Endodermal cell (in vitro differentiated cells): ENCODE measurements around the gene DPM1. TPM values are rescaled to one million over a fixed set of nuclear protein-coding genes. Genes with fewer than 3 reads are reported as not detected.

ENCODE experiments used
- DNase-seq: peaks from one replicate; pipeline ENCODE4 v3.0.0-alpha.2; 2017
- H3K27ac ChIP-seq: 2 replicates; pipeline ENCODE4 v1.5.1; 2013; ENCODE audit warnings: mild to moderate bottlenecking, low read depth, low read length, moderate library complexity
- H3K27me3 ChIP-seq: 2 replicates; pipeline ENCODE4 v1.6.1; 2013; ENCODE audit warnings: mild to moderate bottlenecking, low read length, moderate library complexity; ENCODE audit not compliant: insufficient read depth, control insufficient read depth, poor library complexity, severe bottlenecking
- H3K36me3 ChIP-seq: 2 replicates; pipeline ENCODE4 v1.7.0; 2013; ENCODE audit warnings: mild to moderate bottlenecking, low read length, moderate library complexity; ENCODE audit not compliant: control insufficient read depth, insufficient read depth
- H3K4me1 ChIP-seq: one replicate; pipeline ENCODE4 v1.7.0; 2013; ENCODE audit warnings: low read length; ENCODE audit not compliant: control insufficient read depth, insufficient read depth
- H3K4me3 ChIP-seq: 2 replicates; pipeline ENCODE4 v1.5.1; 2013; ENCODE audit warnings: mild to moderate bottlenecking, low read length, moderate library complexity
- H3K9ac ChIP-seq: 2 replicates; pipeline ENCODE4 v1.6.1; 2013; ENCODE audit warnings: mild to moderate bottlenecking, low read length, moderate library complexity; ENCODE audit not compliant: poor library complexity, severe bottlenecking; ENCODE audit errors: extremely low read depth
- H3K9me3 ChIP-seq: 2 replicates; pipeline ENCODE4 v1.6.1; 2013; ENCODE audit warnings: mild to moderate bottlenecking, low read length, moderate library complexity; ENCODE audit not compliant: control insufficient read depth
- H3K27ac Mint-ChIP-seq: 2 replicates; pipeline ENCODE4 v1.8.0; 2020; ENCODE audit warnings: mixed read lengths
- H3K27me3 Mint-ChIP-seq: 2 replicates; pipeline ENCODE4 v1.8.0; 2021; ENCODE audit warnings: mild to moderate bottlenecking, mixed read lengths; ENCODE audit not compliant: insufficient read depth
- H3K36me3 Mint-ChIP-seq: 2 replicates; pipeline ENCODE4 v1.8.0; 2020; ENCODE audit warnings: low read depth, mixed read lengths
- H3K4me1 Mint-ChIP-seq: 2 replicates; pipeline ENCODE4 v1.8.0; 2020; ENCODE audit warnings: mixed read lengths
- H3K4me3 Mint-ChIP-seq: 2 replicates; pipeline ENCODE4 v1.8.0; 2020; ENCODE audit warnings: mild to moderate bottlenecking, moderate library complexity, mixed read lengths
- H3K9me3 Mint-ChIP-seq: 2 replicates; pipeline ENCODE4 v1.8.0; 2020; ENCODE audit warnings: mild to moderate bottlenecking, mixed read lengths
- WGBS, 2 experiments: methylation state at CpG; one replicate each; pipeline versions ENCODE4 v1.1.5 to v1.1.7; 2013; ENCODE audit warnings: missing lambda C conversion rate in 2 of 2, mixed read lengths in 1 of 2; ENCODE audit not compliant: insufficient coverage in 1 of 2, insufficient read length in 1 of 2; 5-methylcytosine and 5-hydroxymethylcytosine counted together
- total RNA-seq, 2 donors: library from RNA; stranded (reverse); fragmentation: NEBNext Ultra II Directional in 1 of 2; extraction: Animal tissue kit (Norgen Biotek cat#: 25700) in 1 of 2; gene quantifications; 2 replicates in 1 of 2; 3 replicates in 1 of 2; pipeline ENCODE4 v1.2.1, GENCODE V29; 2021
- TF ChIP-seq, protein P1 (sequence below): fragments of 200-600 bp; sonication (generic); conservative IDR thresholded peaks from 2 replicates; pipeline ENCODE4 v1.5.0; 2021; ENCODE audit warnings: antibody characterized with exemption, mild to moderate bottlenecking

DPM1 gene
- total RNA-seq, 2 donors from 2014 or later, result 54.9 to 58.8 TPM

DNA sequence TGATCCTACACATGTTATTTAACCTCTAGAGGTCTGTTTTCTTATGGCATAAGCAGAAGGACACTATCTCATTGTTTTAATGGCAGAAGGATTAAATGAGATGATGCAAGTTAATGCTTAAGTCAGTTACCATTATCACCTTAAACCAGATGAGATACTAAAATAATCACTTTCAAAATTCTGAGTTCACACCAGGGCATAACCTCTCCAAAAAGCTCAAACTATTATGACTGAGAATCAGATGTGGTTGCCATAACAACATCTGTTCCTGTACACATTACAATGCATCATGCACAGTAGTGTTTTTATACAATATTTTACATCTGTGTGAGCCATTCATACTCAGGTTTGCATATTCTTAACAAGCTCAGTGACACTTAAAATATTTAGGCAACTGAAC lies 37.3 kb downstream of the DPM1 start:
- Mint-ChIP-seq H3K4me1 (peaks cover 50% of the 10 kb centered on the region), H3K27ac (no peak overlapping the region), H3K36me3 (peaks cover 35% of the 10 kb centered on the region), H3K4me3 (no peak overlapping the region), H3K27me3 (no peaks in the 10 kb centered on the region), H3K9me3 (no peaks in the 10 kb centered on the region)
- Histone ChIP-seq H3K9ac (no peak overlapping the region), H3K27me3 (no peaks in the 10 kb centered on the region), H3K4me3 (no peak overlapping the region), H3K9me3 (no peaks in the 10 kb centered on the region), H3K4me1 (peaks cover 7% of the 10 kb centered on the region), H3K27ac (peak overlapping the region; percentile 9), H3K36me3 (peaks cover 88% of the 10 kb centered on the region)
- TF ChIP-seq, protein P1, sequence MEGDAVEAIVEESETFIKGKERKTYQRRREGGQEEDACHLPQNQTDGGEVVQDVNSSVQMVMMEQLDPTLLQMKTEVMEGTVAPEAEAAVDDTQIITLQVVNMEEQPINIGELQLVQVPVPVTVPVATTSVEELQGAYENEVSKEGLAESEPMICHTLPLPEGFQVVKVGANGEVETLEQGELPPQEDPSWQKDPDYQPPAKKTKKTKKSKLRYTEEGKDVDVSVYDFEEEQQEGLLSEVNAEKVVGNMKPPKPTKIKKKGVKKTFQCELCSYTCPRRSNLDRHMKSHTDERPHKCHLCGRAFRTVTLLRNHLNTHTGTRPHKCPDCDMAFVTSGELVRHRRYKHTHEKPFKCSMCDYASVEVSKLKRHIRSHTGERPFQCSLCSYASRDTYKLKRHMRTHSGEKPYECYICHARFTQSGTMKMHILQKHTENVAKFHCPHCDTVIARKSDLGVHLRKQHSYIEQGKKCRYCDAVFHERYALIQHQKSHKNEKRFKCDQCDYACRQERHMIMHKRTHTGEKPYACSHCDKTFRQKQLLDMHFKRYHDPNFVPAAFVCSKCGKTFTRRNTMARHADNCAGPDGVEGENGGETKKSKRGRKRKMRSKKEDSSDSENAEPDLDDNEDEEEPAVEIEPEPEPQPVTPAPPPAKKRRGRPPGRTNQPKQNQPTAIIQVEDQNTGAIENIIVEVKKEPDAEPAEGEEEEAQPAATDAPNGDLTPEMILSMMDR, result no peak
- DNase-seq, result no peak

DNA sequence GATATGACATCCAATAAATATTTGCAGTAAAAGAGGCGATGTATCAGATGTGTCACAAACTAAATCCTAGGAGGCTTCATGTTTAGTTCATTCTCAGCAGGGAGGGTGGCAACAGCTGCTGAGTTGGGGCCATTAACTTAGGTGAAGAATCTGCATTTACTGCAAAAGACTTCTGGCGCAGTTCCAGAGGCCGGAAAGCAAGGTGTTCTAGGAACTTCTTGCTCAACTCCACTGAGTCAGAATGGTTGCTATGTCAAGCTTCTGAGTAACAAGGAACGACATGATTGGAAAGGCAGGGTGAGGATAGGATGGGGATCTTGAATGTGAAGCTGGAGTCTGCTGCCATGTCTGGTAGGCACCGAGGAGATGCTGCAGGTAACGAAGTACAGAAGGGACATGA lies 38.8 kb downstream of the DPM1 start:
- no peak overlapping the region for H3K4me3 ChIP-seq
- no peaks in the 10 kb centered on the region for H3K27me3 Mint-ChIP-seq
- peaks cover 89% of the 10 kb centered on the region for H3K36me3 ChIP-seq
- H3K9ac ChIP-seq, result no peak overlapping the region
- DNase-seq, result no peak
- H3K4me1 Mint-ChIP-seq, result peaks cover 51% of the 10 kb centered on the region
- TF ChIP-seq, protein P1, result no peak
- no peaks in the 10 kb centered on the region for H3K9me3 ChIP-seq
- H3K9me3 Mint-ChIP-seq, result no peaks in the 10 kb centered on the region
- H3K36me3 Mint-ChIP-seq, result peaks cover 32% of the 10 kb centered on the region
- no peak overlapping the region for H3K27ac ChIP-seq
- H3K4me3 Mint-ChIP-seq, result no peak overlapping the region
- WGBS, 2 experiments, result 96 to 100% methylated on average over 3 to 6 of the region's 6 CpGs
- peak overlapping the region; percentile 64 for H3K27ac Mint-ChIP-seq
- H3K4me1 ChIP-seq, result peaks cover 17% of the 10 kb centered on the region
- H3K27me3 ChIP-seq, result no peaks in the 10 kb centered on the region

DNA sequence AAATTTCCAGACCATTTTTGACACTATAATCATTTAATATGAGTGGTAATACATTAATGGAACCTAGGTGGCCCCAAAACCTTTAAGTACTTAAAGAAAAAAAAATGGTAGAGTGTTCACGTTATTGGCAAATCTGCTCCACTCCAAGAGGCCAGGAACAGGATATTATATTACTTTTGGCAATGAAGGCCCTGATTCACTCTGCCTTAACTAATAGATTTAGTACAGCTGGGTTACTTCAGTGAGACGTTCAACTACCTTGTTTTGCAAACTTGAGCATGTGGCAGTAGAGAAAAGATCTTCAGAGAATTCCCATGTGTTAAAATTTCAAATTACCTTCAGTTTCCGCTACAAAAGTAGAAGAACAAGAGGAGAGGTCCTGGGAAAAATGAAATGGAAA lies 39.9 kb downstream of the DPM1 start:
- Histone ChIP-seq H3K27me3 (no peaks in the 10 kb centered on the region), H3K9ac (no peak overlapping the region), H3K4me1 (peaks cover 18% of the 10 kb centered on the region), H3K36me3 (peaks cover 87% of the 10 kb centered on the region), H3K4me3 (no peak overlapping the region), H3K9me3 (no peaks in the 10 kb centered on the region), H3K27ac (no peak overlapping the region)
- peaks cover 29% of the 10 kb centered on the region for H3K36me3 Mint-ChIP-seq
- TF ChIP-seq, protein P1, result no peak
- H3K4me3 Mint-ChIP-seq, result no peak overlapping the region
- no peaks in the 10 kb centered on the region for H3K9me3 Mint-ChIP-seq
- DNase-seq, result no peak
- WGBS, 2 experiments, result 88 to 100% methylated on average over 2 to 3 of the region's 3 CpGs
- H3K27ac Mint-ChIP-seq, result peak overlapping the region; percentile 34
- H3K27me3 Mint-ChIP-seq, result no peaks in the 10 kb centered on the region
- H3K4me1 Mint-ChIP-seq, result peaks cover 59% of the 10 kb centered on the region
